ENCODE results near the gene MTRFR.
"Not testable (repeated sequence)": the region's sequence is repeated elsewhere in the genome, so short reads cannot be mapped to it uniquely, and the experiment has no call there.

The MTRFR gene

DNA sequence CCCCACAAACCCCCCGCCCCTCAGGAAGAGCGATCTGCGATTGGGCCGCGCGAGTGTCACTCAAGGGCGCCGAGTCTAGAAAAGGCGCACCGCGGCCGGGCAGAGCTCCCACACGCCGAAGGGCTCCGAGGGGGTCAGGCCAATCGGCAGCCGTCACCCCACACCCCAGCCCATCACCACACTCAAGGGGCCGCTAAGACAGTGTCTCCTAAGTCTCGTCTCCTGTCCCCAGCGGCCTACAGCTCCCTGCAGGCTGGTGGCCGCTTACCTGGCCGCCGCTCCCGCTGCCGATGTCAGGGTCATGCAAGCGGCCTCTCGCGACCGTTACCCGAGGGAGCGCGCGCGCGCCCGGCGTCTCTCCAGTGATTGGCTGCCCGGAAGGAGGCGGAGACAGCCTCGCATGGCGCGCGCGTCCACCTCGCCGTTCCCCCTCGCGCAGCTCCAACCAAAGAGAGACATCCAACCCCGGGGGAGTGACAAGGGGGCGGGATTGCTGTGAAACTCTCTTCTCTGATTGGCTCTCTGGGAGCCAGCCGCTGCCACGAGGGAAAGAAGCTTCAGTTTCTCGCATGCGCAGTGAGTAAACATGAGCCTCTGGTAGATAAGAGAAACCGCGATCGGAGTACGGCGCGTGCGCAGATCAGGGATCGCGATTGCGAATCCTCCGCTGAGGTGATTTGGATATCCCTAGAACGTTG is at the start of gene MTRFR, which contains the start of gene MPHOSPH9:
Gene MTRFR, plus strand, starts transcription at position 630 of the 698 bp plus-strand sequence. CDS start 20,239 bp downstream, outside the sequence.
Gene MPHOSPH9, minus strand, starts transcription at position 335 of the 698 bp plus-strand sequence. CDS start 2,777 bp downstream, outside the sequence.
- ATAC-seq = peak; percentile 92 to 93

DNA sequence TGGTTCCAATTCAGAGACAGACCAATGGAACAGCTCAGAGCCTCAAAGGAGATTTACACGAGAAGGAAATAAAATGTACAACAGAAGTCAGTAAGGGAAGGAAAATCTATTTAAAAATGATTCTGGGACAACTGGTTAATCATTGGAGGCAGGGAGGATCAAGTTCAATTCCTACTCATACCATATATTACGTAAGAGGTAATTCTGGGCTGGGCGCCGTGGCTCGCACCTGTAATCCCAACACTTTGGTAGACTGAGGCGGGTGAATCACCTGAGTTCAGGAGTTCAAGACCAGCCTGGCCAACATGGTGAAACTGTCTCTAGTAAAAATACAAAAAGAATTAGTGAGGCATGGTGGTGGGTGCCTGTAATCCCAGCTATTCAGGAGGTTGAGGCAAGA is 45.6 kb upstream of the MTRFR start:
- no peak for ATAC-seq

- no peak for ATAC-seq
Observed at GRCh38 chr12:123199936-123200335, 33.3 kb upstream of the MTRFR start.

DNA sequence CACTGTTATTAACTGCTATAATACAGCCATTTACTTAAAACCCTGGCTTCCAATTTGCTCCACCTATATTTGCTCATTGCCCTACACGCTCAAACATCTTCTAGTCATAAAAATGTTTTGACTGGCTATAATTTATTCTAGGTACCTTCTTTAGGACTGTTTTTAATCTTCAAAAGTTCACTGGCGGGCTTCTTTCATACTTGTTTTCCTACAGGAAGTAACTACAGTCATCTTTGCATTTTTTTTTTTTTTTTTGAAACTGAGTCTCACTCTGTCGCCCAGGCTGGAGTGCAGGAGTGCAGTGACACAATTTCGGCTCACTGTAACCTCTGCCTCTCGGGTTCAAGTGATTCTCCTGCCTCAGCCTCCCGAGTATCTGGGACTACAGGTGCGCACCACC is 32.8 kb upstream of the MTRFR start:
- peak; percentile 84 to 88 for ATAC-seq

DNA sequence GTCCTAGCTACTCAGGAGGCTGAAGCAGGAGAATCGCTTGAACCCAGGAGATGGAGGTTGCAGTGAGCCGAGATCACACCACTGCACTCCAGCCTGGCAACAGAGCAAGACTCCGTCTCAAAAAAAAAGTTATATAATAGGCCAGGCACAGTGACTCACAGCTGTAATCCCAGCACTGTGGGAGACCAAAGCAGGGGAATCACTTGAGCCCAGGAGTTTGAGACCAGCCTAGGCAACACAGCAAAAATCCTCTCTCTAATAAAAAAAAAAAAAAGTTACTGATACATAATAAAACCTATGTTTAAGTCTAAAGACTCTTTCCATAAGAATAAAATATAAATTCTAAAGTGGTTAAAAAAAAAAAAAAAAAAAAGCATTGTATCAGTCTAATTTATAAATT is 26.4 kb upstream of the MTRFR start:
- not testable (repeated sequence) for ATAC-seq

DNA sequence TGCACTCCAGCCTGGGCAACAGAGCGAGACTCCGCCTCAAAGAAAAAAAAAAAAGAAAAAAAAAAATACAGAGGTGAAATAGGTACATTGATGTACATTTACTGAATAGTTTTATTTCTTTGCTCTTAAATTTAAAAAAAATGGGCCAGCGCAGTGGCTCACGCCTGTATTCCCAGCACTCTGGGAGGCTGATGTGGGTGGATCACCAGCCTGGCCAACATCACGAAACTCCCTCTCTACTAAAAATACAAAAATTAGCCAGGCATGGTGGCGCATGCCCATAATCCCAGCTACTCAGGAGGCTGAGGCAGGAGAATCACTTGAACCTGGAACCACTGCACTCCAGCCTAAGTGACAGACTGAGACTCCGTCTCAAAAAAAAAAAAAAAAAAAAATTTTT is 25.4 kb upstream of the MTRFR start:
- not testable (repeated sequence) for ATAC-seq

GRCh38 chr12:123223241-123223668 is 10.0 kb upstream of the MTRFR start:
- peak; percentile 90 to 92 for ATAC-seq

DNA sequence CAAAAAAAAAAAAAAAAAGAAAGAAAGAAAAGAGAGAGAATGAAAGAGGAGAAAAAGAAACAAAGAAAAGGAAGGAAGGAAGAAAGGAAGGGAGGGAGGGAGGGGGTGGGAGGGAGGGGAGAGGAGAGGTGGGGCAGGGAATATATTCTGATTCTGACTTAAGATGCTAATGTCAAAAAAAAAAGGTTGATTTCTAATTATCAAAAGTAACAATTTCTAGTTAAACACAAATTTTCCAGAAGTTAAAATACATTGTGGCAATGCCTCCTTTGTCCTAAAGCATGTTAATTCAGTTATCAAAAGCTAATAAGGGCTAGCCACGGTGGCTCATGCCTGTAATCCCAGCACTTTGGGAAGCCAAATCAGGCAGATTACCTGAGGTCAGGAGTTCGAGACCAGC is 7.8 kb upstream of the MTRFR start:
- no peak for ATAC-seq

GRCh38 chr12:123227581-123228258 is 5.5 kb upstream of the MTRFR start:
- ATAC-seq = no peak

- ATAC-seq = no peak
Observed at GRCh38 chr12:123229051-123229450, 4.2 kb upstream of the MTRFR start.

GRCh38 chr12:123231931-123232330 is 1.3 kb upstream of the MTRFR start:
- no peak for ATAC-seq

- ATAC-seq = no peak
Observed at GRCh38 chr12:123232472-123232806, 797 bp upstream of the MTRFR start.

DNA sequence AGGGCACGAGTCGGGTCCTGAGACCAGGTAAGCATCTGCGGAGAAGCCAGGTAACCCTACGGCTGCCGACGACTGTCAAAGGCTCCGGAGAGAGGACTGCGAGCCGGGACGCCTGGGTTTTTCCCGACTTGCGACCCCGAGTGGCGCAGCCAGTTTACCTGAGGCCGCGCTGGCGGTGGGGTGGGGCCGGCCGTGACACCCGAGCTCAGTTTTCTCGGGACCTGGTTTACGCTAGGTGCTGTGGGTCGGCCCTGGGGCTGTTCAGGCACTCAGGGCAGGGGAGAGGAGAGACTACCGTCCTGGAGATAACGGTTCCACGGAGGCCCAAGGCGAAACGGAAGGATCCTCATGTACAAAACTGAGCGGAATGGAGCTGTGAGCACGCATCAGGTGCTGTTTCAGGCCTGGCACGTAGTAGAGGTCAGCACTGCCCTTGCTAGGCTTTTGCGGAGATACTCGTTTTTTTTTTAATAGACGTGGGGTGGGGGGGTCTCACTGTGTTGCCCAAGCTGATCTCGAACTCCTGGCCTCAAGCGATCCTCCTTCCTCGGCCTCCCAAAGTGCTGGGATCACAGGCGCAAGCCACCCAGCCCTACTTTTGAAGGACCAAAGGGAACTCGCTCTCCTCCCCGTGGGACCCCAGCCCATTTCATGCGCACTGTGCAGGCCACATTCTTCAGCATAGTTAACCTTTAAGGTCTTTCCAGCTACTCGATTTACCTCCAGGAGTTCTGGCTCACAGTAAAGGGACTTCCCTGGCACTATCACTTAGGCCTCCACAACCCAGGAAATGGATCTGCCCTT is 471 bp downstream of the MTRFR start:
- ATAC-seq = peak; percentile 8

- no peak for ATAC-seq
Observed at GRCh38 chr12:123237646-123238329, 4.6 kb downstream of the MTRFR start.

- ATAC-seq = no peak
Observed at GRCh38 chr12:123238330-123238682, 5.1 kb downstream of the MTRFR start.

- no peak for ATAC-seq
Observed at GRCh38 chr12:123238961-123239360, 5.7 kb downstream of the MTRFR start.

DNA sequence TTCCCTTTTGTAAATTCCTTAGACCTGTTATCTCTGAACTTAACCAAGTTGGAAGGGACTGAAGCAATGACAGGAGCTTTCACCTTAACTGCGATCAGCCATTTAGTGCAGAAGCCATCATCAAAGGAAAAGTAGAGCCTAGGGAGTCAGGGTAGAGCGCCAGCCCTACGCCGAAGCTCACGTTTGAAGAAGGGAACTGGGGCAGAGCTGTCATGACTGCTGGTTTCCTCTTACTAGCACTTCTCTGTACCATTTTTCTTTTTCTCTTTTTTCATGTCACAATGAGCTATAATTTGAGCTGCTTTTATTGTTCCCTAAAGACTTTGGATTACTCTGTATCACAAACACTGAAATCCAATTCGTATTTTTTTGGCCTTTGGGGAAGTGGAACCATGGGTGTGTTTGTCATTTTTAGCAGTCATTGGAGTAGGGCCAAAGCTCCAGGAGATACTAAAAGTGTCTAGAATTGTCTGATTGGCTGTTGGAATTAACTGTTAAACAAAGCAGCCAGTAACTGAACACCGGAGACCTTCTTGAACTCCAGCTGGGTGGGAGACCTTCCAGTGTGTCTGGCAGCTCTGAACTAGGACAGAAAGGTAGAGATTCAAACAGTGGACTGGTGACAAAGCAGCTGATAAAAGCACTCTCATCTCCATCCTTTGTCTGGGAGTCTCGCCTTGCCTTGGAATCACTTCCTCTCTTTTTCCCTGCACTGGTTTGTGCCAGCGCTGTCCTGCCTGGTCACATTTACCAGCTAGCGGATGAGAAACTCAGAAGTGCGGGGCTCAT is 9.1 kb downstream of the MTRFR start:
- ATAC-seq = no peak

- no peak for ATAC-seq
Observed at GRCh38 chr12:123243671-123244262, 10.5 kb downstream of the MTRFR start.

DNA sequence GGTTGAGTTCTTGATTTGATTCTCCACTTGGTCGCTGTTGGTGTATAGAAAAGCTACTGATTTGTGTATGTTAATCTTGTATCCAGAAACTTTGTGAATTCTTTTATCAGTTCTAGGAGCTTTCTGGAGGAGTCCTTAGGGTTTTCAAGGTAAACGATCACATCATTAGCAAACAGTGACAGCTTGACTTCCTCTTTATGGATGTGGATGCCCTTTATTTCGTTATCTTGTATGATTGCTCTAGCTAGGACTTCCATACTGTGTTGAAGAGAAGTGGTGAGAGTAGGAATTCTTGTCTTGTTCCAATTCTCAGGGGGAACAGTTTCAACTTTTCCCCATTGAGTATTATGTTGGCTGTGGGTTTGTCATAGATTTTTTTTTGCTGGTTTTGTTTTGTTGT is 12.4 kb downstream of the MTRFR start:
- ATAC-seq = no peak

DNA sequence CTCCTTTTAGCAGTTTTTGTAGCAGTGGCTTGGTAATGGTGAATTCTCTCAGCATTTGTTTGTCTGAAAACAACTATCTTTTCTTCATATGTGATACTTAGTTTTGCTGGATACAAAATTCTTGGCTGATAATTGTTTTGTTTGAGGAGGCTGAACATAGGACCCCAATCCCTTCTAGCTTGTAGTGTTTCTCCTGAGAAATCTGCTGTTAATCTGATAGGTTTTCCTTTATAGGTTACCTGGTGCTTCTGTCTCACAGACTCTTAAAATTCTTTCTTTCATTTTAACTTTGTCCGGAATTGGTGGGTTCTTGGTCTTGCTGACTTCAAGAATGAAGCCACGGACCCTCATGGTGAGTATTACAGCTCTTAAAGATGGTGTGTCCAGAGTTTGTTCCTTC is 14.9 kb downstream of the MTRFR start:
- not testable (repeated sequence) for ATAC-seq

DNA sequence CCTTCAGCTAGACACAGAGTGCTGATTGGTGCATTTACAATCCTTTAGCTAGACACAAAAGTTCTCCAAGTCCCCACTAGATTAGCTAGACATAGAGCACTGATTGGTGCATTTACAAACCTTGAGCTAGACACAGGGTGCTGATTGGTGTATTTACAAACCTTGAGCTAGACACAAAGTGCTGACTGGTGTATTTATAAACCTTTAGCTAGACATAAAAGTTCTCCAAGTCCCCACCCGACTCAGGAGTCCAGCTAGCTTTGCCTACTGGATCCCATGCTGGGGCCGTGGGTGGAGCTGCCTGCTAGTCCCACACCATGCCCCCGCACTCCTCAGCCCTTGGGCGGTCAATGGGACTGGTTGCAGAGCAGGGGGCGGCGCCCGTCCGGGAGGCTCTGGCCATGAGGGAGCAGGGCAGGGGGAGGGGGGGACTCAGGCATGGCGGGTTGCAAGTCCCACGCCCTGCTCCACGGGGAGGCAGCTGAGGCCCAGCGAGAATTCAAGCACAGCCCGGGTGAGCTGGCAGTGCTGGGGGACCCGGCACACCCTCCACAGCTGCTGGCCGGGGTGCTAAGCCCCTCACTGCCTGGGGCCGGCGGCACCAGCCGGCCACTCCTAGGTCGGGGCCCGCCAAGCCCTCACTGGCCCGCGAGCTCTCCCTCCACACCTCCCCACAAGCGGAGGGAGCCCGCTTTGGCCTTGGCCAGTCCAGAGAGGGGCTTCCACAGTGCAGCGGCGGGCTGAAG is 15.9 kb downstream of the MTRFR start:
- not testable (repeated sequence) for ATAC-seq

Measured in activated CD4-positive, CD25-positive, alpha-beta regulatory T cell treated with anti-CD3 and anti-CD28 coated beads, Interleukin-2, amount 50 U/mL, for 24 hours (primary cell).